ENCODE measurements around the gene ERICH4. TPM values are rescaled to one million over a fixed set of nuclear protein-coding genes. Genes with fewer than 3 reads are reported as not detected.

Gene ERICH4
- total and polyA plus RNA-seq, 2 of the 13 experiments (the other 11 are each of a cell fraction or from before 2014, with no cell fraction given), result 0.40 to 0.64 TPM

DNA sequence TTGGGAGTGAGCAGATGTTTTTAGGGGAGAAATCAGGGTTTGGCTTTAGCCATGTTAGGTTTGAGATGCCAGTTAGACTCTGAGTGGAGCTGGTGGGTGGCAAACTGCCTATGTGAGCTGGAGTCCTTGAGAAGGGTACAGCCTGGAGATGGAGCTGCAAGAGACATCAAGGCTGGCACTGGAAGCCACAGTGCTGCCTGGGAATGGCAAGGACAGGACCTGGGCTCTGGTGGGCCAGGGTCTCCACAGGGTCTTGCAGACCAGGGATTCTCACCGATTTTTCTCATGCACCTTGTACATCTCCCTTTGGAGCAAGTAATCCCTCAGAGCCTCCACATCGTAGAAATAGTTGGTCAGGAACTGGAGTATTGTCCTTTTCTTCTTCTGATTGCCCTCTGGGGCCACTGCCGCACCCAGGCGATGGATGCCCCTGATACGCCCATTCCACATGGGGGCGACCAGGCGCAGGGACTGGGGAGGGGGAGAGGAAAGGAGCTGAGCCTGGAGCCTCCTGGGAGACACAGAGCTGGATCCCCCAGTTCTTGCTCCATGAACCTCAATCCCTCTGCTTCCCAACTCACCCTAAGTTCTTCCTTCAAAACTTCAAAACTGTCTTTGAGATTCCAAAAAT, 4.9 kb upstream of the ERICH4 start:
- CTCF ChIA-PET (ENCODE audit: low intra/inter-chr PET ratio, low total read pairs), result no interaction called here
- DNase-seq (ENCODE audit: low spot score) (no peak), ATAC-seq (no peak), FAIRE-seq (no peak)
- peaks cover 2 to 10% of the 10 kb centered on the region in 2 experiments; a peak in 3 of 5 replicates for H3K36me3 ChIP-seq (replicated peaks in 1 of 2; ENCODE audit: control insufficient read depth in 1 of 2, insufficient read depth in 2 of 2, low read length in 2 of 2)
- H3K27ac ChIP-seq (ENCODE audit: extremely low read length, insufficient read depth, low read length), result no peak overlapping the region
- no peaks in the 10 kb centered on the region for H4K20me1 ChIP-seq (ENCODE audit: insufficient read depth, low read length)
- WGBS (ENCODE audit: low lambda C conversion rate), result 98% methylated on average over 5 of the region's 7 CpGs
- no peaks in the 10 kb centered on the region for H3K9me3 ChIP-seq (ENCODE audit: low read length)
- no peak overlapping the region for H3K4me3 ChIP-seq (replicated peaks in 1 of 3; ENCODE audit: insufficient read depth in 1 of 3, low read depth in 2 of 3, low read length in 3 of 3)
- no peaks in the 10 kb centered on the region for H3K27me3 ChIP-seq (ENCODE audit: control insufficient read depth in 1 of 2, insufficient read depth in 2 of 2, low read length in 2 of 2)
- POLR2A ChIA-PET, result interaction anchor here (1.3 to 4.7 kb wide), 2 partner anchors 10 to 74 kb away, joined by 3 to 55 read pairs; partner anchors contain the start of genes B3GNT8 and B9D2
- in situ Hi-C loops (cut with HindIII; ENCODE audit: extremely low pct_ligation_motif_present, low pct_unique_long_range_greater_than_20kb), result no loop called here
- no peak overlapping the region for H3K4me2 ChIP-seq (ENCODE audit: low read depth, low read length)
- H3K4me1 ChIP-seq (ENCODE audit: insufficient read depth, low read length), result peaks cover 38% of the 10 kb centered on the region
- H3K9ac ChIP-seq (ENCODE audit: insufficient read depth, low read depth, low read length), result no peak overlapping the region
- no TSS peak for BruUV-seq (replicated peaks)
- intact Hi-C loops (cut with micrococcal nuclease; ENCODE audit: unreplicated experiment), result no loop called here
- TF ChIP-seq AHR (CRISPR knock-in tag; IDR thresholded peaks at IDR 0.05), result no peak
- TF ChIP-seq RBFOX2 (IDR thresholded peaks at IDR 0.05; ENCODE audit: low read depth, low read length), result 0 out of 2 replicates have a peak, but pooled peaks have one; percentile 18
- TF ChIP-seq ZNF317 (CRISPR knock-in tag; IDR thresholded peaks at IDR 0.05), result peak; percentile 54; the same call in 1 of the 2 replicates
- TF ChIP-seq ZNF576 (CRISPR knock-in tag; IDR thresholded peaks at IDR 0.05), result no peak
- TF ChIP-seq TFDP2 (CRISPR knock-in tag; IDR thresholded peaks at IDR 0.05), result no peak
- peaks cover 3% of the 10 kb centered on the region for H3K79me2 ChIP-seq (ENCODE audit: insufficient read depth, low read length)
- no peak overlapping the region for H2AFZ ChIP-seq (ENCODE audit: low read length)

Data from HepG2 (cell line).